Astrocyte of the cerebellum (primary cell): ENCODE measurements around the gene JAZF1.

Experiments
- DNase-seq: peaks from one replicate; pipeline ENCODE4 v3.0.0-alpha.2; 2011; ENCODE audit warnings: low read depth
- H3K4me3 ChIP-seq: 2 replicates; pipeline ENCODE4 v1.5.1; 2011; ENCODE audit warnings: mild to moderate bottlenecking, low read depth, low read length, moderate library complexity
- in situ Hi-C: cut with HindIII; loops from 2 replicates; pipeline ENCODE4 v1.10.0; 2017; ENCODE audit warnings: low sequenced_read_pairs
- TF ChIP-seq, protein P1 (sequence below): IDR thresholded peaks from 2 replicates; pipeline ENCODE4 v1.5.1; 2012; ENCODE audit warnings: low read length, low read depth, moderate library complexity, mild to moderate bottlenecking; ENCODE audit errors: missing control alignments

JAZF1 gene

DNA sequence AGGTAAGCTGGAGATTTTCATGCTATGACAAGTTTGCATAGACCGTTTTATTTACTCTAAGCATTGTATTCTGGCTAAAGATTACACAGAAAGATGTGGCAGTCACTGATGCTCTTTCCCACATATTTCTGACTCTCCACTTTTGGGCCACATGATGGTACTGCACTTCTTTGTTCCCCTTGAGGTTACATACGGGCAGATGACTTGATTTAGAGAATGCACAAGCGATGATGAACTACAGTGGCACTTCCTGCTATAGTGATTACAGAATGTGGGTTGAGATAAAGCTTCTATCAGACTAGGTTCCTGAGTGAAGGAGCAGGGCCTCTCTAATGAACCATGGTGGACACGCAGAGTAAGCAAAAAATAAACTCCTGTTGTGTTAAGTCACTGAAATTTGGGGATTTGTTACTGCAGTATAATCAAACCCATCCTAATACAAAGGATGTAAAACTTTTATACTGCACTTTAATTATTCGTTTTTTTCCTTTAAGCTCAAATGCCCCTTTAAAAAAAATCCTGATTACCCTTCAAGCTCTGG lies 262.8 kb downstream of the JAZF1 start:
- TF ChIP-seq, protein P1, sequence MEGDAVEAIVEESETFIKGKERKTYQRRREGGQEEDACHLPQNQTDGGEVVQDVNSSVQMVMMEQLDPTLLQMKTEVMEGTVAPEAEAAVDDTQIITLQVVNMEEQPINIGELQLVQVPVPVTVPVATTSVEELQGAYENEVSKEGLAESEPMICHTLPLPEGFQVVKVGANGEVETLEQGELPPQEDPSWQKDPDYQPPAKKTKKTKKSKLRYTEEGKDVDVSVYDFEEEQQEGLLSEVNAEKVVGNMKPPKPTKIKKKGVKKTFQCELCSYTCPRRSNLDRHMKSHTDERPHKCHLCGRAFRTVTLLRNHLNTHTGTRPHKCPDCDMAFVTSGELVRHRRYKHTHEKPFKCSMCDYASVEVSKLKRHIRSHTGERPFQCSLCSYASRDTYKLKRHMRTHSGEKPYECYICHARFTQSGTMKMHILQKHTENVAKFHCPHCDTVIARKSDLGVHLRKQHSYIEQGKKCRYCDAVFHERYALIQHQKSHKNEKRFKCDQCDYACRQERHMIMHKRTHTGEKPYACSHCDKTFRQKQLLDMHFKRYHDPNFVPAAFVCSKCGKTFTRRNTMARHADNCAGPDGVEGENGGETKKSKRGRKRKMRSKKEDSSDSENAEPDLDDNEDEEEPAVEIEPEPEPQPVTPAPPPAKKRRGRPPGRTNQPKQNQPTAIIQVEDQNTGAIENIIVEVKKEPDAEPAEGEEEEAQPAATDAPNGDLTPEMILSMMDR, result no peak
- no peak for DNase-seq
- H3K4me3 ChIP-seq, result no peak overlapping the region
- in situ Hi-C loops, result no loop called here

DNA sequence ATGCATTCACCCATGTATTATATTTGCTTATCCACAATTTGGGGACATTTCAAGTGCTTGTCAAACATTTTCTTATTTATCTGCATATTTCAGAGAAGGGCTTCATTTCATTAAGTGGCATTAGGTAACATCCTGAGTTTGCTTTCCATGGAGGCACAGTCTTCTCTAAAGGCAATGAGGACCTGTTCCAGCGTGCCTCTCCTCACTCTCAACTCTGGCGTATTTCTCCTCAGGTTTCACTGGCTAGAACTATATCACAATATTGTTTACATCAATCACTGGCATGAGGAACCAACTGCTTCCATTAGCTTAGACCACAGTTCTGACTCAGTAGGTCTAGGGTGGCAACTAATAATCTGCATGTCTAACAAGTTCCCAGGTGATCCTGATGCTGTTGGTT lies 263.5 kb downstream of the JAZF1 start:
- in situ Hi-C loops, result no loop called here
- TF ChIP-seq, protein P1, result no peak
- no peak overlapping the region for H3K4me3 ChIP-seq
- no peak for DNase-seq

DNA sequence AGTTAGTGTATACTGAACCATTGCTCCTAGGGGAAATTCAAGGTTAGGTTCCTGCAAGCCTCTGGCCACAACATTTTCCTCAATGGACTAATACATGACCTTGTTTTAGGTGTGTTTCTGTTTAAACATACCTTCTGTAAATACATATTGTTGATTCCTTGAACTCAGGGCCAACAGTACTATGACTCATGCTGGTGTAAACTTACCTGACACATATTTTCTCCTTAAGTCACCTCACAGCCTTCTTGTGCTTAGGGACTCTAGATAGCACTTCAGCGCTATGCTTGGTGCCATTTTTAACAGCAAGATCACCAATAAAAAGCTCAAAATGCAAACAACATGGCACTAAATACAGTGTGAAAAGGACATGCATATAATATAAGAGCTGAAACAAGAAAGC lies 264.2 kb downstream of the JAZF1 start:
- TF ChIP-seq, protein P1, result no peak
- no peak overlapping the region for H3K4me3 ChIP-seq
- DNase-seq, result no peak
- in situ Hi-C loops, result no loop called here

- H3K4me3 ChIP-seq, result no peak overlapping the region
- in situ Hi-C loops, result loop anchor here (5.0 kb wide), 1 partner anchor 707 kb away; no protein-coding TSS in a partner anchor
- TF ChIP-seq, protein P1, result no peak
- no peak for DNase-seq
Observed at GRCh38 chr7:27914409-27914808, 266.2 kb downstream of the JAZF1 start.

- in situ Hi-C loops, result loop anchor here (5.0 kb wide), 1 partner anchor 705 kb away; no protein-coding TSS in a partner anchor
- H3K4me3 ChIP-seq, result no peak overlapping the region
- no peak for DNase-seq
- TF ChIP-seq, protein P1, result no peak
Observed at GRCh38 chr7:27912751-27913150, 267.8 kb downstream of the JAZF1 start.

- in situ Hi-C loops, result loop anchor here (5.0 kb wide), 1 partner anchor 705 kb away; no protein-coding TSS in a partner anchor
- TF ChIP-seq, protein P1, result no peak
- no peak overlapping the region for H3K4me3 ChIP-seq
- DNase-seq, result no peak
Observed at GRCh38 chr7:27911920-27912319, 268.7 kb downstream of the JAZF1 start.
